Heart left ventricle (tissue), 13 donors: ENCODE results near the gene SPATA21.

Experiments used
- POLR2A ChIP-seq, 2 donors: fragments of 450-650 bp; IDR thresholded peaks; one replicate each; pipeline ENCODE4 v1.6.1; 2017; ENCODE audit warnings: antibody characterized with exemption in 2 of 2, mild to moderate bottlenecking in 2 of 2, moderate library complexity in 2 of 2
- TF ChIP-seq, protein P1 (sequence below), 12 donors: fragments of 200-600 bp; sonication (generic) in 4 of 12; IDR thresholded peaks; one replicate each; pipeline versions ENCODE4 v1.5.0 to v1.8.0; 2018 to 2022; ENCODE audit warnings: antibody characterized with exemption in 12 of 12, mild to moderate bottlenecking in 5 of 12
- donor health status: ischemic (EF 13 %, LVEDD 7.1; RV severe dilation, severe dysfunction).
- donor health status: DM: no; HTN: yes; CAD: no.
- donor health status: DM: no; HTN: no; CAD: no.
- donor health status: ischemic (EF 25% LVEDD 6.9; RV normal size, moderate dysfunction).
- donor health status: ischemic (EF 25% LVEDD 5.7; RV mildly dilated, moderate dysfunction).
- donor health status: ischemic (EF 35%, LVEDD 5.7; RV mildly dilated, moderate dysfunction).
- donor health status: nonischemic (EF 11% LVEDD 7.7; RV severe dilation, severe dysfunction).
- donor health status: DM: yes; HTN: yes; CAD: no.
- donor health status: PGD.
- donor health status: ischemic (EF 29% LVEDD 5.4; RV normal size, mild dysfunction).
- donor health status: nonischemic (EF 23%, LVEDD 6.1; RV moderate dilation, normal function).

DNA sequence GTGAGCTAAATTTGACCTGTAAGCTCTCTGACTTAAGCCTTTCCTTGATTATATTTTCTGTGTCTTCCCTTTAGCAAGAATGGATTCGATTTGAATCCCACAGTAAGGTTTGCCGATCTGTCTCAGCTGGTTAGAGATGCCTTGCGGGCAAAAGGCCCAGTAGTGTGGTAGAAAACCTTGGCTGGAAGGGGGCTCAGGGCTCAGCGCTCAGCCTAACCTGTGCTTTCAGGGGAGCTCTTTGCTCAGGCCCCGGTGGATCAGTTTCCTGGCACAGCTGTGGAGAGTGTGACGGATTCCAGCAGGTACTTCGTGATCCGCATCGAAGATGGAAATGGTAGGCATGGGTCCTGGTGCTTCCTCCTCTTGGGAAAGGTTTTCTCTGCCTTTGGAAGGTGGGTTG, 10.4 kb upstream of the SPATA21 start:
- TF ChIP-seq, protein P1, sequence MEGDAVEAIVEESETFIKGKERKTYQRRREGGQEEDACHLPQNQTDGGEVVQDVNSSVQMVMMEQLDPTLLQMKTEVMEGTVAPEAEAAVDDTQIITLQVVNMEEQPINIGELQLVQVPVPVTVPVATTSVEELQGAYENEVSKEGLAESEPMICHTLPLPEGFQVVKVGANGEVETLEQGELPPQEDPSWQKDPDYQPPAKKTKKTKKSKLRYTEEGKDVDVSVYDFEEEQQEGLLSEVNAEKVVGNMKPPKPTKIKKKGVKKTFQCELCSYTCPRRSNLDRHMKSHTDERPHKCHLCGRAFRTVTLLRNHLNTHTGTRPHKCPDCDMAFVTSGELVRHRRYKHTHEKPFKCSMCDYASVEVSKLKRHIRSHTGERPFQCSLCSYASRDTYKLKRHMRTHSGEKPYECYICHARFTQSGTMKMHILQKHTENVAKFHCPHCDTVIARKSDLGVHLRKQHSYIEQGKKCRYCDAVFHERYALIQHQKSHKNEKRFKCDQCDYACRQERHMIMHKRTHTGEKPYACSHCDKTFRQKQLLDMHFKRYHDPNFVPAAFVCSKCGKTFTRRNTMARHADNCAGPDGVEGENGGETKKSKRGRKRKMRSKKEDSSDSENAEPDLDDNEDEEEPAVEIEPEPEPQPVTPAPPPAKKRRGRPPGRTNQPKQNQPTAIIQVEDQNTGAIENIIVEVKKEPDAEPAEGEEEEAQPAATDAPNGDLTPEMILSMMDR (IDR thresholded peaks at IDR 0.05) = no peak
- no peak for TF ChIP-seq POLR2A (IDR thresholded peaks at IDR 0.05)
